H1 (cell line): ENCODE measurements around the gene BRME1. TPM values are rescaled to one million over a fixed set of nuclear protein-coding genes. Genes with fewer than 3 reads are reported as not detected.

ENCODE experiments used
- CTCF ChIA-PET: fragments of 300-600 bp; sonication (Branson Sonifier 250); formaldehyde crosslinking; loops from one replicate; lab custom pipeline; 2021; ENCODE audit not compliant: partially characterized antibody; lab: Charles Lee
- POLR2A ChIA-PET: fragments of 300-600 bp; sonication (Branson Sonifier 250); formaldehyde crosslinking; loops from one replicate; lab custom pipeline; 2021; ENCODE audit warnings: inconsistent platforms; ENCODE audit not compliant: partially characterized antibody; lab: Charles Lee
- DNase-seq, 2 experiments: peaks; one replicate each; pipeline versions ENCODE4 v3.0.0 to v3.0.0-alpha.2; 2010 to 2022; ENCODE audit warnings: low spot score in 2 of 2, low read depth in 1 of 2, mixed read lengths in 1 of 2
- FAIRE-seq: peaks from 2 replicates; lab custom pipeline; 2011; peaks lifted over from hg19 to GRCh38; lab: Jason Lieb, UNC
- H2AFZ ChIP-seq: 2 replicates; pipeline ENCODE4 v1.8.1; 2012; ENCODE audit warnings: low read length, inconsistent platforms
- H2AK5ac ChIP-seq: 2 replicates; pipeline ENCODE4 v1.6.1; 2013; ENCODE audit warnings: low read depth, low read length
- H2BK120ac ChIP-seq: replicated peaks from 2 replicates; pipeline ENCODE3; 2013; ENCODE audit warnings: low read depth, low read length, inconsistent platforms
- H2BK12ac ChIP-seq: 2 replicates; pipeline ENCODE4 v1.6.1; 2013; ENCODE audit warnings: low read depth, low read length
- H2BK15ac ChIP-seq: 2 replicates; pipeline ENCODE4 v1.6.1; 2013; ENCODE audit warnings: low read length
- H2BK20ac ChIP-seq: 2 replicates; pipeline ENCODE4 v1.6.1; 2013; ENCODE audit warnings: low read length
- H2BK5ac ChIP-seq: 2 replicates; pipeline ENCODE4 v1.6.1; 2013; ENCODE audit warnings: low read depth, low read length
- H3K14ac ChIP-seq: 2 replicates; pipeline ENCODE4 v1.6.1; 2013; ENCODE audit warnings: inconsistent platforms; ENCODE audit not compliant: insufficient read length
- H3K18ac ChIP-seq: 2 replicates; pipeline ENCODE4 v1.6.1; 2013; ENCODE audit warnings: low read length; ENCODE audit errors: extremely low read depth
- H3K23ac ChIP-seq: 2 replicates; pipeline ENCODE4 v1.6.1; 2013; ENCODE audit warnings: inconsistent platforms; ENCODE audit not compliant: insufficient read length
- H3K23me2 ChIP-seq: 2 replicates; pipeline ENCODE4 v1.6.1; 2013; ENCODE audit warnings: low read depth, low read length
- H3K27ac ChIP-seq: 2 replicates; pipeline ENCODE4 v1.6.1; 2011; ENCODE audit warnings: low read depth, low read length, inconsistent platforms
- H3K27me3 ChIP-seq, 4 experiments: replicated peaks in 1 of 4; 1 replicate in 1 of 4; 2 replicates in 3 of 4; pipeline versions ENCODE4 v1.6.1 to v1.8.1; 2011 to 2013; ENCODE audit warnings: low read length in 3 of 4, mild to moderate bottlenecking in 3 of 4, inconsistent platforms in 2 of 4, mixed read lengths in 2 of 4, moderate library complexity in 1 of 4; ENCODE audit not compliant: control insufficient read depth in 3 of 4, insufficient read depth in 3 of 4; ENCODE audit errors: extremely low read depth in 1 of 4
- H3K36me3 ChIP-seq, 4 experiments: 2 replicates each; pipeline versions ENCODE4 v1.6.1 to v1.8.1; 2011 to 2013; ENCODE audit warnings: mild to moderate bottlenecking in 4 of 4, low read length in 3 of 4, moderate library complexity in 2 of 4, control low read depth in 1 of 4, inconsistent platforms in 1 of 4; ENCODE audit not compliant: insufficient read depth in 4 of 4, control insufficient read depth in 2 of 4
- H3K4ac ChIP-seq: replicated peaks from 2 replicates; pipeline ENCODE3; 2013; ENCODE audit warnings: low read length, low read depth, mixed read lengths, inconsistent platforms; ENCODE audit not compliant: insufficient read length
- H3K4me1 ChIP-seq, 4 experiments: replicated peaks in 1 of 4; 1 replicate in 1 of 4; 2 replicates in 3 of 4; pipeline versions ENCODE4 v1.6.1 to v1.8.1; 2011 to 2013; ENCODE audit warnings: low read length in 3 of 4, inconsistent platforms in 2 of 4, mixed read lengths in 1 of 4; ENCODE audit not compliant: insufficient read depth in 4 of 4, control insufficient read depth in 3 of 4
- H3K4me2 ChIP-seq, 2 experiments: 2 replicates each; pipeline versions ENCODE4 v1.6.1 to v1.8.1; 2011 to 2013; ENCODE audit warnings: low read depth in 2 of 2, low read length in 2 of 2, control low read depth in 1 of 2, inconsistent platforms in 1 of 2, mild to moderate bottlenecking in 1 of 2; ENCODE audit not compliant: insufficient read depth in 1 of 2
- H3K4me3 ChIP-seq, 4 experiments: fragments of 200-600, 300-600 bp in 1 of 4; sonication (generic), shearing (Covaris generic), sonication (Bioruptor Twin) in 1 of 4; 2 replicates each; pipeline versions ENCODE4 v1.5.1 to v1.8.1; 2011 to 2016; ENCODE audit warnings: low read length in 4 of 4, low read depth in 3 of 4, control low read depth in 2 of 4, inconsistent platforms in 2 of 4, mild to moderate bottlenecking in 2 of 4, mixed read lengths in 1 of 4, moderate library complexity in 1 of 4; ENCODE audit not compliant: insufficient read depth in 2 of 4; ENCODE audit errors: extremely low read depth in 1 of 4
- H3K56ac ChIP-seq: replicated peaks from 2 replicates; pipeline ENCODE3; 2013; ENCODE audit warnings: low read depth, mild to moderate bottlenecking, mixed read lengths, low read length, inconsistent platforms; ENCODE audit not compliant: insufficient read length
- H3K79me1 ChIP-seq: 2 replicates; pipeline ENCODE4 v1.6.1; 2013; ENCODE audit warnings: low read depth, low read length, control low read depth
- H3K79me2 ChIP-seq, 2 experiments: 2 replicates each; pipeline versions ENCODE4 v1.6.1 to v1.8.1; 2012 to 2013; ENCODE audit warnings: low read length in 2 of 2, mild to moderate bottlenecking in 2 of 2, inconsistent platforms in 1 of 2; ENCODE audit not compliant: insufficient read depth in 2 of 2, control insufficient read depth in 1 of 2
- H3K9ac ChIP-seq, 4 experiments: replicated peaks in 1 of 4; 1 replicate in 1 of 4; 2 replicates in 3 of 4; pipeline versions ENCODE4 v1.6.1 to v1.8.1; 2011 to 2013; ENCODE audit warnings: low read depth in 3 of 4, low read length in 3 of 4, control low read depth in 2 of 4, mild to moderate bottlenecking in 2 of 4, moderate library complexity in 2 of 4, inconsistent platforms in 1 of 4; ENCODE audit errors: extremely low read depth in 1 of 4
- H3K9me3 ChIP-seq, 2 experiments: 2 replicates each; pipeline versions ENCODE4 v1.6.1 to v1.8.1; 2012 to 2013; ENCODE audit warnings: mild to moderate bottlenecking in 2 of 2, moderate library complexity in 2 of 2, control low read depth in 1 of 2, inconsistent platforms in 1 of 2, low read depth in 1 of 2, low read length in 1 of 2, mixed read lengths in 1 of 2; ENCODE audit not compliant: insufficient read depth in 2 of 2
- H4K20me1 ChIP-seq, 2 experiments: replicated peaks in 1 of 2; 2 replicates each; pipeline versions ENCODE3 to v1.8.1; 2011 to 2013; ENCODE audit warnings: inconsistent platforms in 2 of 2, low read length in 2 of 2, mild to moderate bottlenecking in 1 of 2; ENCODE audit not compliant: insufficient read depth in 2 of 2, control insufficient read depth in 1 of 2
- H4K5ac ChIP-seq: 2 replicates; pipeline ENCODE4 v1.6.1; 2013; ENCODE audit warnings: low read length, low read depth, mixed read lengths, inconsistent platforms; ENCODE audit not compliant: insufficient read length
- H4K8ac ChIP-seq: 2 replicates; pipeline ENCODE4 v1.8.0; 2013; ENCODE audit warnings: mild to moderate bottlenecking, moderate library complexity, low read length, inconsistent platforms; ENCODE audit not compliant: insufficient read depth; ENCODE audit errors: extremely low read depth
- H4K91ac ChIP-seq: replicated peaks from 2 replicates; pipeline ENCODE3; 2013; ENCODE audit warnings: low read length, mixed read lengths, inconsistent platforms; ENCODE audit not compliant: insufficient read length
- ASH2L ChIP-seq: fragments of 200-600, 300-600 bp; sonication (generic); IDR thresholded peaks from one replicate; pipeline ENCODE4 v1.7.1; 2017; ENCODE audit warnings: low read length
- BACH1 ChIP-seq: IDR thresholded peaks from 2 replicates; pipeline ENCODE4 v1.6.1; 2012; ENCODE audit warnings: low read length, improper control_type of control experiment
- CHD1 ChIP-seq: IDR thresholded peaks from 2 replicates; pipeline ENCODE4 v1.6.1; 2012; ENCODE audit warnings: low read depth, low read length, improper control_type of control experiment
- CTBP2 ChIP-seq: IDR thresholded peaks from 2 replicates; pipeline ENCODE4 v1.7.0; 2011; ENCODE audit warnings: borderline replicate concordance, mild to moderate bottlenecking, moderate library complexity, mixed read lengths, low read length; ENCODE audit not compliant: insufficient read depth, insufficient read length
- EZH2 ChIP-seq: fragments of 200-600 bp; sonication (generic); IDR thresholded peaks from 2 replicates; pipeline ENCODE4 v1.7.1; 2012; ENCODE audit warnings: low read depth, mild to moderate bottlenecking, moderate library complexity, low read length, inconsistent platforms; ENCODE audit not compliant: severe bottlenecking
- FOSL1 ChIP-seq: IDR thresholded peaks from 2 replicates; pipeline ENCODE4 v1.6.1; 2011; ENCODE audit warnings: mild to moderate bottlenecking, low read depth, low read length, moderate library complexity; ENCODE audit not compliant: insufficient read depth
- GABPA ChIP-seq: IDR thresholded peaks from 2 replicates; pipeline ENCODE4 v1.6.1; 2011; ENCODE audit warnings: mild to moderate bottlenecking, low read length, moderate library complexity, borderline replicate concordance; ENCODE audit not compliant: insufficient read depth
- HDAC2 ChIP-seq, 2 experiments: fragments of 300-600 bp in 1 of 2; sonication (generic) in 1 of 2; IDR thresholded peaks; 2 replicates each; pipeline ENCODE4 v1.6.1; 2011 to 2012; ENCODE audit warnings: low read depth in 2 of 2, low read length in 2 of 2, mild to moderate bottlenecking in 2 of 2, moderate library complexity in 2 of 2, borderline replicate concordance in 1 of 2, inconsistent platforms in 1 of 2
- HDAC6 ChIP-seq: IDR thresholded peaks from one replicate; pipeline ENCODE4 v1.7.1; 2012; ENCODE audit warnings: low read depth, mild to moderate bottlenecking, inconsistent platforms, low read length, moderate library complexity
- KDM4A ChIP-seq: IDR thresholded peaks from one replicate; pipeline ENCODE4 v1.7.1; 2012; ENCODE audit warnings: low read depth, mild to moderate bottlenecking, moderate library complexity, low read length, inconsistent platforms; ENCODE audit not compliant: severe bottlenecking
- POLR2AphosphoS5 ChIP-seq: IDR thresholded peaks from 2 replicates; pipeline ENCODE4 v1.6.1; 2011; ENCODE audit warnings: low read depth, low read length
- SRF ChIP-seq: IDR thresholded peaks from 2 replicates; pipeline ENCODE4 v1.6.1; 2011; ENCODE audit warnings: mild to moderate bottlenecking, low read depth, low read length, moderate library complexity
- WGBS, 2 experiments: shearing (Covaris generic) in 1 of 2; methylation state at CpG; one replicate each; pipeline versions ENCODE4 v1.1.6 to v1.1.7; 2013 to 2015; ENCODE audit warnings: low lambda C conversion rate in 2 of 2, mixed read lengths in 2 of 2, inconsistent platforms in 1 of 2, low coverage in 1 of 2, missing lambda C conversion rate in 1 of 2; ENCODE audit not compliant: insufficient replicate concordance in 2 of 2, insufficient coverage in 1 of 2, insufficient read length in 1 of 2; ENCODE audit errors: extremely low coverage in 1 of 2, missing lambda C conversion rate in 1 of 2; 5-methylcytosine and 5-hydroxymethylcytosine counted together
- polyA plus RNA-seq, 7 experiments: library from polyadenylated mRNA; depleted of rRNA in 3 of 7; stranded (reverse) in 5 of 7; unstranded in 2 of 7; fragments of >200 nt in 5 of 7; fragments of 200-250 nt in 2 of 7; gene quantifications; 1 replicate in 5 of 7; 2 replicates in 1 of 7; 4 replicates in 1 of 7; pipeline versions ENCODE4 v1.2.1 to v1.2.3, GENCODE V29; 2011 to 2013; ENCODE audit warnings: missing spikeins in 2 of 7, mixed read lengths in 2 of 7
- total RNA-seq: library from RNA; stranded (reverse); fragmentation: NEBNext Ultra II Directional; extraction: Animal tissue kit (Norgen Biotek cat#: 25700); gene quantifications from 2 replicates; pipeline ENCODE4 v1.2.1, GENCODE V29; 2021

Gene BRME1
- total and polyA plus RNA-seq, 2 of the 8 experiments (the other 6 are each of a cell fraction or from before 2014, with no cell fraction given), result 4.6 to 4.7 TPM

GRCh38 chr19:13932149-13932637, 26.3 kb upstream of the BRME1 start:
- H3K4me3 ChIP-seq, result no peak overlapping the region
- no peak overlapping the region for H4K8ac ChIP-seq
- no peak overlapping the region for H3K9ac ChIP-seq
- no peak overlapping the region for H2BK12ac ChIP-seq
- H4K91ac ChIP-seq, result no peak overlapping the region
- no peak overlapping the region for H3K18ac ChIP-seq
- no peak overlapping the region for H2BK120ac ChIP-seq
- H2AK5ac ChIP-seq, result no peak overlapping the region
- H3K4me1 ChIP-seq, result peaks cover 3 to 27% (median 9%) of the 10 kb centered on the region in 4 experiments
- peaks cover 9% of the 10 kb centered on the region; the same call in 1 of the 2 replicates for H3K23me2 ChIP-seq
- peaks cover 0 to 13% (median 4%) of the 10 kb centered on the region in 4 experiments; a peak in 6 of 8 replicates for H3K36me3 ChIP-seq
- H4K5ac ChIP-seq, result no peak overlapping the region
- no peak overlapping the region for H3K14ac ChIP-seq
- no peak overlapping the region for H3K4ac ChIP-seq
- H3K79me2 ChIP-seq, result no peaks in the 10 kb centered on the region
- H2BK20ac ChIP-seq, result no peak overlapping the region
- DNase-seq, result no peak
- no peak overlapping the region for H3K4me2 ChIP-seq
- ChIA-PET CTCF (interaction anchor here (0.8 to 3.5 kb wide), 15 partner anchors 13 to 141 kb away, joined by 3 to 19 read pairs (median 6); partner anchors contain the start of genes MISP3 and PALM3), POLR2A (interaction anchor here (1.2 to 5.4 kb wide), 7 partner anchors 8 to 55 kb away, joined by 3 to 39 read pairs (median 9); partner anchors contain the start of gene DCAF15)
- H3K9me3 ChIP-seq, result no peaks in the 10 kb centered on the region
- peaks cover 3% of the 10 kb centered on the region; the same call in 1 of the 2 replicates for H3K79me1 ChIP-seq
- H4K20me1 ChIP-seq, result peaks cover 0 to 6% of the 10 kb centered on the region in 2 experiments
- no peak overlapping the region for H3K23ac ChIP-seq
- H3K27ac ChIP-seq, result no peak overlapping the region
- H3K27me3 ChIP-seq, result no peaks in the 10 kb centered on the region
- no peak overlapping the region for H2AFZ ChIP-seq
- H2BK5ac ChIP-seq, result no peak overlapping the region
- 91% methylated on average over 6 of the region's 6 CpGs; no CpG with 5 or more reads in 1 of the 2 experiments for WGBS, 2 experiments
- no peak overlapping the region for H2BK15ac ChIP-seq
- no peak for FAIRE-seq
- no peak overlapping the region for H3K56ac ChIP-seq
- TF ChIP-seq ASH2L (no peak), BACH1 (no peak), HDAC6 (no peak), GABPA (no peak), KDM4A (no peak), FOSL1 (no peak), CTBP2 (no peak), CHD1 (no peak), SRF (no peak), POLR2AphosphoS5 (no peak), EZH2 (no peak), HDAC2 (IDR thresholded peaks at IDR 0.05; ENCODE audit: borderline replicate concordance in 1 of 2, low read depth in 2 of 2, low read length in 2 of 2) (no peak)
